NCI-H1694 treated with DMSO at 0.1 percent for 48 hours (cell line): Measurements from ENCODE around the gene NOB1.
"Not testable (repeated sequence)": the region's sequence is repeated elsewhere in the genome, so short reads cannot be mapped to it uniquely, and the experiment has no call there.

ENCODE experiments used
- DNase-seq: peaks from one replicate; lab custom pipeline; 2025; lab: John Stamatoyannopoulos, UW

The NOB1 gene

DNA sequence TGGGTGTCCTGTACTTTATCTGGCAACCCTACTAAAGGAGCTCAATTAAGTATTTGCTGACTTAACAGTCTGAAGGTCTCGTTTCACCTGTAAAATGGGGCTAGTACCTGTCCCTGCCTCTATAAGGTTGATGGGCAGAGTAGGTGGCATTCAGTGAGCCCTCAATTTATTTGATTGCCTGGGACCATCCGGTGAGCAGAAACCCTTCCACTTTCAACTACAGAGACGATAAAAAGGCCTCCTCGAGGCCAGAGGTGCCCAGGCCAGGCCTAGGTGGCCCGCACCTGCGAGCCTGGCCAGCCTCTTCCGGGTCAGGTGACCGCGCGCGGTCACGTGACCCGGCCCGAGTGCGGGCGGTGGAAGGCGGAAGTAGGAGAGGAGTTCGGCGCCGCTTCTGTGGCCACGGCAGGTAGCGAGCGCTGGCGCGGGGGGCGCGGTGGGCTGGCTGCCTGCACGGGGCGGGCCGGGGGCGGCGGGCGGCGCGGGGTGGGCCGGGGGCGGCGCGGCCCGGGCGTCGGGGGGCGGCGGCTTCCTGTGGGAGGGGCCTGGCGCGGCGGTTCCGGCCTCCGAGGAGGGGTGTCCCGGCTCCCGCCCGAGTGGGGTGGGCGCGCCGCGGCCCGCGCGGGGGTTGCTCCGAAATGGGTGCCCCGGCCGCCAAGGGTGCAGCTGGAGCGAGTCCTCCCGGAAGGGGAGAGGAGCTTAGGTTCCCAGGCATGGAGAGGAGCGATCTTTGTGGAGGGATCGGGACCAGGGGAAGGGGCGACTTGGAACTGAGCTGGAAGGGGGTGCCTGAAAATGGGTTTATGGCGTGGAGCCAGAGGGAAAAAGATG lies 7.5 kb upstream of the NOB1 start, which contains the start of gene WWP2:
Gene WWP2, plus strand, starts transcription at position 350 of the 831 bp plus-strand sequence. CDS start 24,679 bp downstream, outside the sequence.
- DNase-seq = peak; percentile 31

DNA sequence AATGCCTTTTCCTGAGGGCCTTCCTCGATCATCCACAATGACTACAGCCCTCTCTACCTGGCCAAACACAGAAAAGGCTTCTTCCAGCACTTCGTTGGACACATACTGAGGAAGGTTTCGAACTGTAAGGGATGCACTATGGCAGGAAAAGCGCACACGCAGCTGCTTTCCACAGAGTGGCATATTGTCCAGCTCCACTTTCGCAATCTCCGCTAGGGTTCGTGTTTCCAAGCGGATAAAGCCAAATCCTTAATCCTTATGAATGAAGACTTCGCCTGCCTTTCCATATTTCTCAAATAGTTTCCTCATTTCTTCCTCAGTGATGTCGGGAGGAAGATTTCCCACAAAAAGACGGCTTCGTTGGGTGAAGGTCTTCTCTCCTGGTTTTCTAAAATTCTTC lies 2.6 kb upstream of the NOB1 start:
- DNase-seq = not testable (repeated sequence)

- DNase-seq = no peak
These were observed 2.0 kb upstream of the NOB1 start for GRCh38 chr16:69756705-69757104.

DNA sequence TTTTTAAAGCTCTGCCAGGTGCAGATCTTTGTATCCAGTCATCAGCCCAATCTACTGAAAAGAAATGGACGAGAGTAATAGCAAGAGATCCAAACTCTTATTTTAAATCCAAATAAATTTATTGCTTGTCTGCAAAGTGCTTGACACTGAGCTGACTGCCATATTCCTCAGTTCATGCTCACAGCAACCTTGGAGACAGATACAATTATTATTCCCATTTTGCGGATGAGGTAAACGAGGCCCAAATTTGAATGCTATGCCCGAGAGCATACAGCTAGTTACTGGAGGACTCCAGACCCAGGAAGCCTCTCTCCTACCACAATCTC lies 620 bp downstream of the NOB1 start:
- DNase-seq = no peak

DNA sequence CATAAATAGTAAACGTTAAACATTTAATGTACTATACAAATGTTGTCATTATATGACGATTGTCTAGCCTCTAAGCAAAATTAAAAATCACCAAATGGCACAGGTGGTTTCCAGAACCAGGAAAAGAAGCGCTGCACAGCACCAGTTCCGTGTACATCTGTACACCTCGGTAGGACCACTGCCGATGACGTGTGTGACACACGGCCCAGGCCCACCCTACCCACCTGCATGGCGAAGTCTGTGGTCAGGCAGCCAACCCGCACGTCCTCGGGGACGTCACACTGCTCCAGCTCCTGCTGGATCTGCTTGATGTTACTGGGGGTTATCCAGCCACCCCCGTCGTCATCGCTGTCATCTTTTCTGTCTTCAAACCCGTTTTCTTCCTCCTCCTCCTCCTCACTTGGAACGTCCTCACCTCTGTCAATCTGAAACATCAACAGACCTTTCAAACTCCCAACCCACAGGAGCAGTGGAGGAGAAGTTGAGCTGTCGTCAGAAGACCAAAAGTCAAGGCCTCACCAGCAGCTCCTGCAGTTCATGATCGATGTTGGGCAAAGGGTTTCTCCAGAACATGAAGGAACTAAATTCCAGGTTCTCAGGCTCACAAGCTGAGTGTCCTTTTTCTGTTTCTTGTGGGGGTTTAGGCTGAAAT lies 5.9 kb downstream of the NOB1 start:
- no peak for DNase-seq

DNA sequence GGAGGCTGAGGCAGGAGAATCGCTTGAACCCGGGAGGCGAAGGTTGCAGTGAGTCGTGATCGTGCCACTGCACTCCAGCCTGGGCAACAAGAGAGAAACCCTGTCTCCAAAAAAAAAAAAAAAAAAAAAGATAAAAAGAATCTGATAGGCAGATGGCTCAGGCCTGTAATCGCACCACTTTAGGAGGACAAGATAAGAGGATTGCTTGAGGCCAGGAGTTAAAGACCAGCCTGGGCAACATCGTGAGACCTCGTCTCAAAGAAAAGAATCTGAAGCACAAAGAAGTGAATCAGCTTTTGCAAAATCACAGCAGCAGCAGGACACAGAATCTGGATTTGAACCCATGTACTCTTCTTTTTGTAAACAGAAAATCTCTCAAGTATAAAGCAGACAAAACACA lies 7.6 kb downstream of the NOB1 start:
- DNase-seq = no peak

DNA sequence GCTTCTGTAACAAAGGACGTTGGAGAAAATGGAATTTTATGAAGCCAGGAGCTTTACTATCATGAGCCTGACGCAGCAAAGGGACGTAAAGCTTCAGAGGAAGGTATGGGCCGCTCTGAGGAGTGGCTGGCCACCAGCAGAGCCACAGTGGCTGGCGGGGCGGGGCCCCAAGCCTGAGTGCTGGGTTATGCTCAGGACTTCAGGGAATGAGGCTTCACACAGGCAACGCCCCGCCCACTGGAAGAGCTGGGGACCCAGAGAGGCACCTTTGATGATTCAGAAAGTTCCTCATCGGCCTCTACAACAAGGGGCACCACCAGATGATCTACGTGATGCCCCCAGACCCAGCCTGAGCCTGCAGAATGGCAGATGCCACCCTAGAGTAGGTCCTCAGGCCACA lies 8.8 kb downstream of the NOB1 start:
- DNase-seq = no peak

DNA sequence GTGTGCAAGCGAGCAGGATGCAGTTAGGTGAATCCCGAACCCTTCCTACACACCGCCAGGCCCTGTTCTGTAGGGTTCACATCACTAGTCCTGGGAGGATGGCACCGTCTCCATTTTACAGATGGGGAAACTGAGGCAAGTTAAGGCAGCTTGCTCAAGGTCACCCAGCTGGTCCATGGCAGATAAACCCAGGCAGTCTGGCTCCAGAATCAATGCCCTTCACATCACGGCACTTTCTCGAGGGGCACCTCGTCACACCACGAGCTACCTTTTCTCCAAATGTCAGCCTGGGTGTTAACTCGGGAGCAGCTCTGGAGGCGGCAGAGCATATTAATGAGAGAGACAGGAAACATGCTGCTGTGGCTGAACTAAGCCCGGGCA lies 9.5 kb downstream of the NOB1 start:
- DNase-seq = no peak

DNA sequence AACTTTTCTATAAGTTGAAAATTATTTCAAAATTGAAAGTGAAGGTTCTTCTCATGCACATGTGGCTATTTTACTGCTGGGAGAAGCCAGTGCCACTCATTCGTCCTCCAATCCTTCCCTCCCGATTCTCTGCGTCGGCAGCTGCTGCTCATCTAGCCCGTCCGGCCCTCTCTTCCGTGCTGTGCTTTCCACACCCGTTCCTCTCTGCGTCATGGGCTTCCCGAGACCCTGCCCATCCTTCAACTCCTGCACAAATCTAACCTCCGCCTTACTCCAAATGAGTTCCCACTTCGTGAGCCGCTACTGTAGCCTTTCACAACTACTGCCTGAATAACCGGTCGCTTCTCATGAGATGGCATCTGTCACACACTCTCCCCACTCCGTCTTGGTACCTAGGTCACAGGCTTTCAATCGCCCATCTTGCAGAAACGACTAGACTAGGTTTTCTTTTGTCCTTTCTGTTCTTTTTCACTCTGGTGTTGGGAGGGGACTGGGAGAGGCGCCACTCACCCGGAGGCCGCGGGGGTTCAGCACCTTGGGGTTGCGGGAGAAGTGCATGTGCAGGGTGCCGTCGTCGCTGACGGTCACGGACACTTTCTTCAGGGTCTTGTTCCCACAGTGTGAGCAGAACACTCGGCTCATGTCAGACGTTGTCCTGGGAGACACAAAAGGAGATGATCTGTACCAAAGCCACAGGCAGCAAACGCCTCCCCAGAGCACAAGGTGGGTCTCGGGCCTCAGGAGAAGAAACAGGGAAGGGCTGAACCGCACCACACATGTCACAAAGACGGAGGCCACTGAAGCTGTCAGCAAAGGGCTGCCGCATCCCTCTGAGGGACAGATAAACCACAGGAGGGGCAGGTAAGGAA lies 10.1 kb downstream of the NOB1 start:
- DNase-seq = no peak

GRCh38 chr16:69741951-69742904 lies 12.5 kb downstream of the NOB1 start:
- no peak for DNase-seq

DNA sequence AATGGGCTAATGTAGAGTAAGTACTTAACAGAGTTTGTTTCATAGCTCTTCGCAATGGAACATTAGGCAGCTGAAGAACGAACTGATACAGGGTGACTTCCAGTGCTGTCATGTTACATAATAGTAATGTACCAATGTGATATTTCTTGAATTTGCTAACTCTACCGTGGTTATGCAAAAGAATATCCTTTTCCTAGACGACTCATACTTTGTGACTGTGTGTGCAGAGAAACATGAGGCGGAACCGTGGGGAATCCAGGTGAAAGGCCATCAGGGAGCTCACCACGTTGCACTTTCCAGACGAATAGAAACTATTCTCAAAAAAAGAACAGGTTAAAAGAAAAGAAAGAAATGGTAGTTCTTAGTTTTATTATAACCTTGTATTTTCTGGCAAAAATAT lies 13.2 kb downstream of the NOB1 start:
- no peak for DNase-seq

DNA sequence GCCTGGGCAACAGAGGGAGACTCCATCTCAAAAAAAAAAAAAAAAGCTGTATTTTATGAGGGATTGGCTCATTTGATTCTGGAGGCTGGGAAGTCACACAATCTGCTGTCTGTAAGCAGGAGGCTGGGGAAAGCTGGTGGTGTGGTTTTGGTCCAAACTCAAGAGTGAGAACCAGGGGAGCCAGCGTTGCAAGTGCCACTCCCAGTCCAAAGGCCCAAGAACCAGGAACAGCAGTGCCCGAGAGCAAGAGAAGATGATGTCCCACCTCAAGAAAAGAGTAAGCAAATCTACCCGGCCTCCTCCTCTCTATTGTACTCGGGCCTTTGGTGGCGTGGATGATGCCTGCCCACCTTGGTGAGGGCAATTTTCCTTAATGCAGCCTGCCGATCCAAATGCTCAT lies 22.6 kb downstream of the NOB1 start:
- DNase-seq = no peak

DNA sequence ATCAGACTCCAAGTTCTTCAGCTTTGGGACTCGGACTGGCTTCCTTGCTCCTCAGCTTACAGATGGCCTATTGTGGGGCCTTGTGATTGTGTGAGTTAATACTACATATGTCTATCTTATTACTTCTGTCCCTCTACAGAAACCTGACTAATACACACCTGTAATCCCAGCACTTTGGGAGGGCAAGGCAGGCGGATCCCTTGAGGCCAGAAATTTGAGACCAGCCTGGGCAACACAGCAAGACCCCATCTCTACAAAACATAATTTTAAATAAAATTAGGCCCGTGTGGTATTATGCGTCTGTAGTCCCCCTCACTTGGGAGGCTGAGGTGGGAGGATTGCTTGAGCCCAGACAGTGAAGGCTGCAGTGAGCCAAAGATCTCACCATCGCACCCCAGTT lies 23.4 kb downstream of the NOB1 start:
- DNase-seq = not testable (repeated sequence)

- not testable (repeated sequence) for DNase-seq
These were observed 25.7 kb downstream of the NOB1 start for GRCh38 chr16:69729030-69729429.

DNA sequence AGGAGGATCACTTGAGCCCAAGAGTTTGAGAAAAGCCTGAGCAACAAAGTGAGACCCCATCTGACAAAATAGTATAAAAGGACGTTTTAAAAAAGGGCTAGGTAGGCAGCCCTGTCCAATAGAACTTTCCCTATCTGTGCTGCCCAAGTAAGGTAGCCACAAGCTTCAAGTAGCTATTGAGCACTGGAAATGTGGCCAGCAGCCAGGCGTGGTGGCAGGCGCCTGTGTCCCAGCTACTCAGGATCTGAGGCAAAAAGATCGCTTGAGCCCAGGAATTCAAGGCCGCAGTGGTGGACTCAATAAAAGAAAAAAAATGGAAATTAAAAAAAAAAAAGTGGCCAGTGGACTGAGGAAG lies 26.8 kb downstream of the NOB1 start:
- DNase-seq = no peak

GRCh38 chr16:69726313-69727060 lies 28.2 kb downstream of the NOB1 start, which contains the start of gene NQO1:
TSS of gene NQO1 (minus strand) at chr16:69726560. CDS start at chr16:69726439, 121 bp downstream.
- DNase-seq = peak; percentile 68

DNA sequence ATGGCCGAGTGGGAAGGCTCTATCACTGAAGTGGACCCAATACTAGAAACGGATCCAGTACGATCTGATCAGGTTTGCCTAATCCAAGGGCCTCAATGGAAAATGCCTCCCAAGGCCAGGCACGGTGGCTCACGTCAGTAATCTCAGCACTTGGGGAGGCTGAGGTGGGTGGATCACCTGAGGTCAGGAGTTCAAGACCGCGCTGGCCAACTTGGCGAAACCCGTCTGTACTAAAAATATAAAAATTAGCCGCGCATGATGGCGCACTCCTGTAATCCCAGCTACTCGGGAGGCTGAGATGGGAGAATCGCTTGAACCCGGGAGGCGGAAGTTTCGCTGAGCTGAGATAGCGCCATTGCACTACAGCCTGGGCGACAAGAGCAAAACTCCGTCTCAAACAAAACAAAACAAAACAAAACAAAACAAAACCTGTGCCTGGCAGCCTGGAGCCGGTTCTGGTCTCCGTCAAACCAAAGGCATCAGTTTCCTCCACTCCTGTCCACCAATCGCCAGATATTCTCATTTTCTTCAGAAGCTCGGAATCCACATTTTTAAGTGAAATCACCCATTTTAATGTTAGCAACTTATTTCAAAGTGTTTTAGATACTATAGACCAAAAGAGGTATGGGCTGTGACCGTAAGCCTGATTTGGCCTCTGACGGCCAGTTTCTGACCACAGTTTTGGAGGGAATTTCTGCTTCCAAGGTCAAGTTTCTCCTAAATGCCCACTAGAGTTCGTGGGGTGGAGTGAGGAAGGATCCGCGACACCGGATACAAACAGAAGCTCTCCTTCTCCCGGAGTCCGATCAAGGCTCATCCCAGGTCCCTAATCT lies 29.0 kb downstream of the NOB1 start:
- no peak for DNase-seq

DNA sequence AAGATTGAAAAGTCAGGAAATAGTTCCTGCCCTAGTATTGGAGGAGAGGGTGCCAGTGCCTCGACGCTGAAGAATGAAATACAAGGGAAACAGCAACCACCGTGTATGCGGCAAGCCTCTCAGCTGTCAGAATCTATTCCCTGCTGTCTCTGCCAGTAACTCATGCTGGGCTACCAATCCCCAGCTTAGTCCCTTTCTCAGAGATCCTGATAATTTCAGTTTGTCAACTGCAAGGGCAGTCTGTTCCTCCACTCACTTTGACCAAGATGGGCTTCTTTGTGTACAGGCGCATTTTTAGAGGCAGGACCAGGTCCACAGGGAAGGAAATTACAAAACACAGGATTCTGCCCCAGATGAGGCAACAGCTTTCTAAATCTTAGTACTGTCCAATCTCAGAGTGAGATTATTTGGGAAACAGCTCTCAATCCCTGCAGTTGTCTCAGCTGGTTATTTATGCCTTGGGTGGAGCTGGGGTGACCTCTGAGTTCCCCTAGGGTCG lies 29.7 kb downstream of the NOB1 start:
- DNase-seq = no peak

DNA sequence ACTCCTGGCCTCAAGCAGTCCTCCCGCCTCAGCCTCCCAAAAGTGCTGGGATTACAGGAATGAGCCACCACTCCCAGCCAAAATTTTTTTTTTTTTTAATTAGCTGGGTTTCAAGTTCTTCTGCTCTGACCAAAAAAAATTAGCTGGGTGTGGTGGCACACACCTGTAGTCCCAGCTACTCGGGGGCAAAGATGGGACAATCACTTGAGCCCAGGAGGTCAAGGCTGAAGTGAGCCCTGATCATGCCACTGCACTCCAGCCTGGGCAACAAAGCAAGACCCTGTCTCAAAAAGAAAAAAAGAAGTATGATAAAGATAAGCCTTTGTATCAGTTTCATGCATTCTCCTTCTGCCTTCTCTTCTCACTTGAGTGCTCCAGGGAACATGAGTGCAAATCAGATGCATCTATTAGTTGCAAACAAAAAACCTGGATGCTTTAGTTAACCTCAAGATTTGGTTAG lies 30.3 kb downstream of the NOB1 start:
- DNase-seq = no peak
